ENCODE results near the gene GPI.
"Not testable (repeated sequence)": the region's sequence is repeated elsewhere in the genome, so short reads cannot be mapped to it uniquely, and the experiment has no call there.

The GPI gene

DNA sequence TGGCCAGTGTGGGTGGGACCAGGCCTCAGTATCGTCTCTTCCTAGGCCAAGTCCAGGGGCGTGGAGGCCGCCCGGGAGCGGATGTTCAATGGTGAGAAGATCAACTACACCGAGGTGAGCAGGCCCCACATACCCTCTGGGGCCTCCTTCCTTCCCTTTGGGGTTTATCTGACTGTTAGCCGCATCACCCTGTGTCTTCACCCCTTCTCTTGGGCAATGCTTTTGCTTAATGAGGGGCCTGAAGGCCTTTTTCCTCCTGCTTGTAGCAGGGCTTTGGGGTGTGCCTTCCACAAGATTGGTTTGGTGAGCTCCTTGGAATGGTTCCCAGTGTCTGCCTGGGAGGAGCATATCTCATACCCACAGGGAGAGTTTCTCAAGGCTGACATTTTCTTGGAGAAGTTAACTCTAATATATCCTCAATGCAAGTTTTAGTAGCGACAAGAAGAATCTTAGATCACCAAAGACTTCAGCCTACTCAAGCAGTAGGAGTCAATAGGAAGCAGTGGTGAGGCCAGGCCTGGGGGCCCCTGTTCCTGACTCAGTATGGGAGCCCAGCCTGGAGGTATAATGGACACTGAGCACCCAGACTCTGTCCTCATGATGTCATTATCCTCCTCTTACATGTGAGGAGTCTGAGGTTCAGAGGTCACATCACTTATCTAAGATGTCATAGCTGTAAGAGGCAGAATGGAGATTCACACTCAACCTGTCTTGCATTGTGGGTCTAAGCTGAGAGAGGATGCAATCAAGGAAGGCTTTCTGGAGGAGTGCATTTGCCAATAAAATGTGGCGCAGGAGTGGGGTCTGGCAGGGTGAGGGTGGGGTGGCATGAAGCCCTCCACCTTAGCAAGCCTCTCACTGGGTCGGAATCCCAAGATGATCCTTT lies 2.0 kb downstream of the GPI start:
- peak in 1 of 2 experiments; percentile 95 for DNase-seq (ENCODE audit: low read depth in 1 of 2, low spot score in 1 of 2)
- TF ChIP-seq, protein P1, sequence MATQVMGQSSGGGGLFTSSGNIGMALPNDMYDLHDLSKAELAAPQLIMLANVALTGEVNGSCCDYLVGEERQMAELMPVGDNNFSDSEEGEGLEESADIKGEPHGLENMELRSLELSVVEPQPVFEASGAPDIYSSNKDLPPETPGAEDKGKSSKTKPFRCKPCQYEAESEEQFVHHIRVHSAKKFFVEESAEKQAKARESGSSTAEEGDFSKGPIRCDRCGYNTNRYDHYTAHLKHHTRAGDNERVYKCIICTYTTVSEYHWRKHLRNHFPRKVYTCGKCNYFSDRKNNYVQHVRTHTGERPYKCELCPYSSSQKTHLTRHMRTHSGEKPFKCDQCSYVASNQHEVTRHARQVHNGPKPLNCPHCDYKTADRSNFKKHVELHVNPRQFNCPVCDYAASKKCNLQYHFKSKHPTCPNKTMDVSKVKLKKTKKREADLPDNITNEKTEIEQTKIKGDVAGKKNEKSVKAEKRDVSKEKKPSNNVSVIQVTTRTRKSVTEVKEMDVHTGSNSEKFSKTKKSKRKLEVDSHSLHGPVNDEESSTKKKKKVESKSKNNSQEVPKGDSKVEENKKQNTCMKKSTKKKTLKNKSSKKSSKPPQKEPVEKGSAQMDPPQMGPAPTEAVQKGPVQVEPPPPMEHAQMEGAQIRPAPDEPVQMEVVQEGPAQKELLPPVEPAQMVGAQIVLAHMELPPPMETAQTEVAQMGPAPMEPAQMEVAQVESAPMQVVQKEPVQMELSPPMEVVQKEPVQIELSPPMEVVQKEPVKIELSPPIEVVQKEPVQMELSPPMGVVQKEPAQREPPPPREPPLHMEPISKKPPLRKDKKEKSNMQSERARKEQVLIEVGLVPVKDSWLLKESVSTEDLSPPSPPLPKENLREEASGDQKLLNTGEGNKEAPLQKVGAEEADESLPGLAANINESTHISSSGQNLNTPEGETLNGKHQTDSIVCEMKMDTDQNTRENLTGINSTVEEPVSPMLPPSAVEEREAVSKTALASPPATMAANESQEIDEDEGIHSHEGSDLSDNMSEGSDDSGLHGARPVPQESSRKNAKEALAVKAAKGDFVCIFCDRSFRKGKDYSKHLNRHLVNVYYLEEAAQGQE (IDR thresholded peaks at IDR 0.05; ENCODE audit: insufficient replicate concordance, low read depth) = no peak
- peak; percentile 67 for TF ChIP-seq POLR2AphosphoS5 (IDR thresholded peaks at IDR 0.05; ENCODE audit: low read depth)
- H3K27me3 ChIP-seq (ENCODE audit: insufficient read depth, poor library complexity, severe bottlenecking) = no peaks in the 10 kb centered on the region
- H3K4me3 ChIP-seq (replicated peaks; ENCODE audit: insufficient read depth, low read length) = peak overlapping the region; percentile 66
- H3K27ac ChIP-seq (replicated peaks) = peak overlapping the region; percentile 94

GRCh38 chr19:34367624-34367957 lies 2.6 kb downstream of the GPI start:
- peak overlapping the region; percentile 66 for H3K4me3 ChIP-seq (replicated peaks; ENCODE audit: insufficient read depth, low read length)
- no peak for DNase-seq (ENCODE audit: low read depth in 1 of 2, low spot score in 1 of 2)
- TF ChIP-seq, protein P2, sequence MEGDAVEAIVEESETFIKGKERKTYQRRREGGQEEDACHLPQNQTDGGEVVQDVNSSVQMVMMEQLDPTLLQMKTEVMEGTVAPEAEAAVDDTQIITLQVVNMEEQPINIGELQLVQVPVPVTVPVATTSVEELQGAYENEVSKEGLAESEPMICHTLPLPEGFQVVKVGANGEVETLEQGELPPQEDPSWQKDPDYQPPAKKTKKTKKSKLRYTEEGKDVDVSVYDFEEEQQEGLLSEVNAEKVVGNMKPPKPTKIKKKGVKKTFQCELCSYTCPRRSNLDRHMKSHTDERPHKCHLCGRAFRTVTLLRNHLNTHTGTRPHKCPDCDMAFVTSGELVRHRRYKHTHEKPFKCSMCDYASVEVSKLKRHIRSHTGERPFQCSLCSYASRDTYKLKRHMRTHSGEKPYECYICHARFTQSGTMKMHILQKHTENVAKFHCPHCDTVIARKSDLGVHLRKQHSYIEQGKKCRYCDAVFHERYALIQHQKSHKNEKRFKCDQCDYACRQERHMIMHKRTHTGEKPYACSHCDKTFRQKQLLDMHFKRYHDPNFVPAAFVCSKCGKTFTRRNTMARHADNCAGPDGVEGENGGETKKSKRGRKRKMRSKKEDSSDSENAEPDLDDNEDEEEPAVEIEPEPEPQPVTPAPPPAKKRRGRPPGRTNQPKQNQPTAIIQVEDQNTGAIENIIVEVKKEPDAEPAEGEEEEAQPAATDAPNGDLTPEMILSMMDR (IDR thresholded peaks at IDR 0.05; ENCODE audit: insufficient read depth, low read length) = no peak
- TF ChIP-seq POLR2AphosphoS5 (IDR thresholded peaks at IDR 0.05; ENCODE audit: low read depth) = no peak
- TF ChIP-seq, protein P1 (IDR thresholded peaks at IDR 0.05; ENCODE audit: insufficient replicate concordance, low read depth) = no peak
- no peak for TF ChIP-seq GABPA (IDR thresholded peaks at IDR 0.05; ENCODE audit: low read depth)
- TF ChIP-seq SPI1 (IDR thresholded peaks at IDR 0.05; ENCODE audit: borderline replicate concordance, low read depth) = no peak
- peak overlapping the region; percentile 94 for H3K27ac ChIP-seq (replicated peaks)
- no peaks in the 10 kb centered on the region for H3K27me3 ChIP-seq (ENCODE audit: insufficient read depth, poor library complexity, severe bottlenecking)

DNA sequence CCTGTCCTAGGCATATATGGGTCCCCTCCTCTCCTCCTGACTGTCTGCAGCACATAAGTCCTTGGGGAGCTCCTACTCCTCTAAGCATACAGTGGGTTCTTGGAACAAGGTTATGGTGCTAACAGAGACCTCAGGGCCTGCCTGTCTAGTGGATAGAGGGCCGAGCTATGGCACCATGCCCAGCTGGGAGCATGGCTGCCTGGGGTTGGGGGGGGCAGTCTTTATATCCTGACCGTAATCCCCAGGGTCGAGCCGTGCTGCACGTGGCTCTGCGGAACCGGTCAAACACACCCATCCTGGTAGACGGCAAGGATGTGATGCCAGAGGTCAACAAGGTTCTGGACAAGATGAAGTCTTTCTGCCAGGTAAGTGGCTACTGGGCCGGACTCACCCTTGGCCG lies 3.3 kb downstream of the GPI start:
- Histone ChIP-seq H3K27ac (replicated peaks) (peak overlapping the region; percentile 94), H3K27me3 (ENCODE audit: insufficient read depth, poor library complexity, severe bottlenecking) (no peaks in the 10 kb centered on the region), H3K4me3 (replicated peaks; ENCODE audit: insufficient read depth, low read length) (no peak overlapping the region)
- DNase-seq (ENCODE audit: low read depth in 1 of 2, low spot score in 1 of 2) = no peak
- TF ChIP-seq SPI1 (IDR thresholded peaks at IDR 0.05; ENCODE audit: borderline replicate concordance, low read depth) (no peak), POLR2AphosphoS5 (IDR thresholded peaks at IDR 0.05; ENCODE audit: low read depth) (no peak), GABPA (IDR thresholded peaks at IDR 0.05; ENCODE audit: low read depth) (no peak)
- TF ChIP-seq, protein P2 (IDR thresholded peaks at IDR 0.05; ENCODE audit: insufficient read depth, low read length) = no peak
- TF ChIP-seq, protein P1 (IDR thresholded peaks at IDR 0.05; ENCODE audit: insufficient replicate concordance, low read depth) = no peak

DNA sequence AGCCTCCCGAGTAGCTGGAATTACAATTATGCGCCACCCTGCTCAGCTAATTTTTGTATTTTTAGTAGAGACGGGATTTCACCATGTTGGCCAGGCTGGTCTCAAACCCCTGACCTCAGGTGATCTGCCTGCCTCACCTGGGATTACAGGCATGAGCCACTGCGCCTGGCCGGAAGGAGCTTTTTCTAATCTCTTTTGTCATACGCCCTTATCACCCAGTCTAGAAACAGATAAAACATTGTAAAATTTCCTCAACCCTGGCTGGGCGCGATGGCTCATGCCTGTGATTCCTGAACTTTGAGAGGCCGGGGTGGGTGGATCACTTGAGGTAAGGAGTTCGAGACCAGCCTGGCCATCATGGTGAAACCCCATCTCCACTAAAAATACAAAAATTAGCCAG lies 4.2 kb downstream of the GPI start:
- not testable (repeated sequence) for H3K27me3 ChIP-seq (ENCODE audit: insufficient read depth, poor library complexity, severe bottlenecking); H3K4me3 ChIP-seq (replicated peaks; ENCODE audit: insufficient read depth, low read length); DNase-seq (ENCODE audit: low read depth in 1 of 2, low spot score in 1 of 2); H3K27ac ChIP-seq (replicated peaks)
